Neural cell (in vitro differentiated cells): ENCODE measurements around the gene HENMT1. TPM values are rescaled to one million over a fixed set of nuclear protein-coding genes. Genes with fewer than 3 reads are reported as not detected.

Experiments used
- H2AFZ ChIP-seq: fragments of 200-600, 300-800 bp; sonication (generic), shearing (Covaris generic); 2 replicates; pipeline ENCODE4 v1.6.0; 2014; ENCODE audit warnings: low read depth, mild to moderate bottlenecking, antibody characterized with exemption, low read length, moderate library complexity
- H3F3A ChIP-seq: fragments of 200-600 bp; shearing (Covaris generic); 2 replicates; pipeline ENCODE4 v1.6.1; 2016; ENCODE audit warnings: mild to moderate bottlenecking, moderate library complexity, mixed read lengths, antibody characterized with exemption, low read length; ENCODE audit not compliant: insufficient read depth, poor library complexity, severe bottlenecking
- H3K27ac ChIP-seq: fragments of 200-600, 300-800 bp; sonication (generic), shearing (Covaris generic); 2 replicates; pipeline ENCODE4 v1.5.1; 2014; ENCODE audit warnings: mild to moderate bottlenecking, low read length, moderate library complexity
- H3K27me3 ChIP-seq: fragments of 300-800, 200-600 bp; sonication (generic), shearing (Covaris generic); 2 replicates; pipeline ENCODE4 v1.6.0; 2014; ENCODE audit warnings: mild to moderate bottlenecking, low read depth, low read length, moderate library complexity; ENCODE audit not compliant: insufficient read depth
- H3K36me3 ChIP-seq: fragments of 300-800, 200-600 bp; sonication (generic), shearing (Covaris generic); 2 replicates; pipeline ENCODE4 v1.5.1; 2014; ENCODE audit warnings: mild to moderate bottlenecking, antibody characterized with exemption, low read length, moderate library complexity; ENCODE audit not compliant: insufficient read depth
- H3K4me2 ChIP-seq: fragments of 300-800, 200-600 bp; sonication (generic), shearing (Covaris generic); 2 replicates; pipeline ENCODE4 v1.6.0; 2014; ENCODE audit warnings: mild to moderate bottlenecking, low read length
- H3K4me3 ChIP-seq: fragments of 300-800, 200-600 bp; sonication (generic), shearing (Covaris generic); 2 replicates; pipeline ENCODE4 v1.5.1; 2014; ENCODE audit warnings: mild to moderate bottlenecking, low read length, moderate library complexity
- H3K79me2 ChIP-seq: fragments of 200-600 bp; shearing (Covaris generic); replicated peaks from 2 replicates; pipeline ENCODE4 v1.6.0; 2014; ENCODE audit warnings: mild to moderate bottlenecking, low read length, moderate library complexity; ENCODE audit not compliant: insufficient read depth
- H3K9ac ChIP-seq: fragments of 300-800, 200-600 bp; sonication (generic), shearing (Covaris generic); 2 replicates; pipeline ENCODE4 v1.6.1; 2016; ENCODE audit warnings: mild to moderate bottlenecking, low read length, mixed read lengths
- H3K9me2 ChIP-seq: fragments of 200-600 bp; shearing (Covaris generic); 2 replicates; pipeline ENCODE4 v1.6.1; 2016; ENCODE audit warnings: mild to moderate bottlenecking, low read length, mixed read lengths; ENCODE audit not compliant: insufficient read depth
- H3K9me3 ChIP-seq: fragments of 200-600, 300-800 bp; sonication (generic), shearing (Covaris generic); 2 replicates; pipeline ENCODE4 v1.6.1; 2016; ENCODE audit warnings: mild to moderate bottlenecking, mixed run types, low read length, moderate library complexity, mixed read lengths
- H4K20me1 ChIP-seq: fragments of 200-600 bp; shearing (Covaris generic); 2 replicates; pipeline ENCODE4 v1.6.1; 2016; ENCODE audit warnings: mild to moderate bottlenecking, mixed run types; ENCODE audit not compliant: insufficient read depth
- CTCF ChIP-seq: fragments of 450-650 bp; IDR thresholded peaks from 2 replicates; pipeline ENCODE4 v1.5.1; 2014; ENCODE audit warnings: antibody characterized with exemption, mild to moderate bottlenecking, moderate library complexity; ENCODE audit not compliant: poor library complexity, severe bottlenecking
- EP300 ChIP-seq: fragments of 450-650 bp; conservative IDR thresholded peaks from 2 replicates; pipeline ENCODE4 v1.6.1; 2014; ENCODE audit warnings: antibody characterized with exemption, mild to moderate bottlenecking, moderate library complexity; ENCODE audit not compliant: poor library complexity, severe bottlenecking
- EZH2 ChIP-seq: fragments of 200-600, 300-800 bp; shearing (Covaris generic), sonication (generic); IDR thresholded peaks from 2 replicates; pipeline ENCODE4 v1.6.1; 2014; ENCODE audit warnings: antibody characterized with exemption, low read length, borderline replicate concordance, mild to moderate bottlenecking; ENCODE audit not compliant: insufficient read depth, poor library complexity, severe bottlenecking
- MXI1 ChIP-seq: fragments of 450-650 bp; conservative IDR thresholded peaks from 2 replicates; pipeline ENCODE4 v1.6.1; 2014; ENCODE audit warnings: antibody characterized with exemption, mild to moderate bottlenecking; ENCODE audit not compliant: poor library complexity, severe bottlenecking
- POLR2AphosphoS5 ChIP-seq: IDR thresholded peaks from 2 replicates; pipeline ENCODE4 v1.6.1; 2012
- RAD21 ChIP-seq: fragments of 450-650 bp; conservative IDR thresholded peaks from 2 replicates; pipeline ENCODE4 v1.6.1; 2014; ENCODE audit warnings: antibody characterized with exemption, mild to moderate bottlenecking, moderate library complexity
- REST ChIP-seq: IDR thresholded peaks from 2 replicates; pipeline ENCODE4 v1.6.1; 2012; ENCODE audit warnings: borderline replicate concordance
- SMC3 ChIP-seq: fragments of 450-650 bp; conservative IDR thresholded peaks from 2 replicates; pipeline ENCODE4 v1.6.1; 2014; ENCODE audit warnings: antibody characterized with exemption, mild to moderate bottlenecking, moderate library complexity; ENCODE audit not compliant: poor library complexity
- TAF1 ChIP-seq: IDR thresholded peaks from 2 replicates; pipeline ENCODE4 v1.6.1; 2012; ENCODE audit warnings: low read depth
- polyA plus RNA-seq: library from polyadenylated mRNA; depleted of rRNA; stranded (reverse); fragments of >200 nt; gene quantifications from 2 replicates; pipeline ENCODE4 v1.2.3, GENCODE V29; 2014

HENMT1 gene
- polyA plus RNA-seq, 1 donor from 2014 or later: 4.1 TPM

- Histone ChIP-seq H3K27ac (no peak overlapping the region), H3K79me2 (no peaks in the 10 kb centered on the region), H4K20me1 (no peaks in the 10 kb centered on the region), H2AFZ (no peak overlapping the region), H3K9ac (no peak overlapping the region), H3K4me3 (no peak overlapping the region), H3F3A (no peaks in the 10 kb centered on the region), H3K27me3 (no peaks in the 10 kb centered on the region), H3K4me2 (no peak overlapping the region), H3K9me2 (no peaks in the 10 kb centered on the region), H3K36me3 (no peaks in the 10 kb centered on the region), H3K9me3 (no peaks in the 10 kb centered on the region)
- TF ChIP-seq REST (no peak), EZH2 (no peak), RAD21 (no peak), EP300 (no peak), POLR2AphosphoS5 (no peak), SMC3 (no peak), TAF1 (no peak), MXI1 (no peak), CTCF (no peak)
These were observed 45.8 kb upstream of the HENMT1 start for GRCh38 chr1:108706643-108707042.

GRCh38 chr1:108704496-108704895 is 43.6 kb upstream of the HENMT1 start:
- no peaks in the 10 kb centered on the region for H3K79me2 ChIP-seq
- no peaks in the 10 kb centered on the region for H4K20me1 ChIP-seq
- H3K4me2 ChIP-seq: no peak overlapping the region
- no peaks in the 10 kb centered on the region for H3K9me2 ChIP-seq
- H2AFZ ChIP-seq: no peak overlapping the region
- H3K36me3 ChIP-seq: peaks cover 7% of the 10 kb centered on the region
- H3K9ac ChIP-seq: no peak overlapping the region
- H3F3A ChIP-seq: no peaks in the 10 kb centered on the region
- no peak for TF ChIP-seq POLR2AphosphoS5
- TF ChIP-seq MXI1: no peak
- no peak for TF ChIP-seq TAF1
- no peak for TF ChIP-seq SMC3
- no peak for TF ChIP-seq RAD21
- no peak for TF ChIP-seq REST
- TF ChIP-seq CTCF: no peak
- no peak for TF ChIP-seq EP300
- no peak for TF ChIP-seq EZH2
- H3K27me3 ChIP-seq: no peaks in the 10 kb centered on the region
- H3K9me3 ChIP-seq: no peaks in the 10 kb centered on the region
- H3K4me3 ChIP-seq: no peak overlapping the region
- H3K27ac ChIP-seq: no peak overlapping the region
